GM10248 (cell line): ENCODE results near the gene ACLY.

Experiments used
- CTCF ChIA-PET: fragments of 300-600 bp; sonication (Branson Sonifier 250); formaldehyde crosslinking; extraction: SDS; loops from one replicate; lab custom pipeline; 2021; ENCODE audit warnings: antibody characterized with exemption; lab: Yijun Ruan, JAX
- POLR2A ChIA-PET: fragments of 350-650 bp; sonication (Branson Sonifier 250); formaldehyde crosslinking; extraction: SDS; loops from one replicate; lab custom pipeline; 2020; ENCODE audit warnings: antibody characterized with exemption; lab: Yijun Ruan, JAX
- DNase-seq: peaks from one replicate; pipeline ENCODE4 v3.0.0; 2012; ENCODE audit errors: extremely low spot score
- TF ChIP-seq, protein P1 (sequence below): IDR thresholded peaks from 2 replicates; pipeline ENCODE4 v1.5.1; 2012; ENCODE audit warnings: mild to moderate bottlenecking, low read depth; ENCODE audit errors: extremely low read depth, missing control alignments, control extremely low read depth

The ACLY gene

DNA sequence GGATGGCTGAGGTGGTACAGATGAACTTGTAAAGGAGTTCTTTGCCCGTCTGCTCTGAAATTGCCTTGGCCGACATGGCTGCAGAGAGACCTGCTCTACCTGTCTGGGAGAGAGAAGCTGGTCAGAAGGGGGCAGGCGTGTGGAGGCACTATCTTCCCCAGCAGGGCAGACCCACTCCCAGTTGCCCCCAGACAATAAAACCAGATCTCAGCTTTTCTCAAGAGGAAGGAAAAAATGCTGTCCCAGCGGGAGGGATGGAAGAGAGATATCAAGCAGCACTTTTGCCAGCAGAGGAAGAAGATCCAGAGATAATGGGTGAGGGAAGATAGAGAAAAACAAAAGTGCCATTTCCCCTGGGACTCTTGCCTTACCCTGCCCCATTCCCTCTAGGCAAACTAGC, 5.0 kb downstream of the ACLY start:
- TF ChIP-seq, protein P1, sequence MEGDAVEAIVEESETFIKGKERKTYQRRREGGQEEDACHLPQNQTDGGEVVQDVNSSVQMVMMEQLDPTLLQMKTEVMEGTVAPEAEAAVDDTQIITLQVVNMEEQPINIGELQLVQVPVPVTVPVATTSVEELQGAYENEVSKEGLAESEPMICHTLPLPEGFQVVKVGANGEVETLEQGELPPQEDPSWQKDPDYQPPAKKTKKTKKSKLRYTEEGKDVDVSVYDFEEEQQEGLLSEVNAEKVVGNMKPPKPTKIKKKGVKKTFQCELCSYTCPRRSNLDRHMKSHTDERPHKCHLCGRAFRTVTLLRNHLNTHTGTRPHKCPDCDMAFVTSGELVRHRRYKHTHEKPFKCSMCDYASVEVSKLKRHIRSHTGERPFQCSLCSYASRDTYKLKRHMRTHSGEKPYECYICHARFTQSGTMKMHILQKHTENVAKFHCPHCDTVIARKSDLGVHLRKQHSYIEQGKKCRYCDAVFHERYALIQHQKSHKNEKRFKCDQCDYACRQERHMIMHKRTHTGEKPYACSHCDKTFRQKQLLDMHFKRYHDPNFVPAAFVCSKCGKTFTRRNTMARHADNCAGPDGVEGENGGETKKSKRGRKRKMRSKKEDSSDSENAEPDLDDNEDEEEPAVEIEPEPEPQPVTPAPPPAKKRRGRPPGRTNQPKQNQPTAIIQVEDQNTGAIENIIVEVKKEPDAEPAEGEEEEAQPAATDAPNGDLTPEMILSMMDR = no peak
- CTCF ChIA-PET = no interaction called here
- DNase-seq = no peak
- POLR2A ChIA-PET = no interaction called here

DNA sequence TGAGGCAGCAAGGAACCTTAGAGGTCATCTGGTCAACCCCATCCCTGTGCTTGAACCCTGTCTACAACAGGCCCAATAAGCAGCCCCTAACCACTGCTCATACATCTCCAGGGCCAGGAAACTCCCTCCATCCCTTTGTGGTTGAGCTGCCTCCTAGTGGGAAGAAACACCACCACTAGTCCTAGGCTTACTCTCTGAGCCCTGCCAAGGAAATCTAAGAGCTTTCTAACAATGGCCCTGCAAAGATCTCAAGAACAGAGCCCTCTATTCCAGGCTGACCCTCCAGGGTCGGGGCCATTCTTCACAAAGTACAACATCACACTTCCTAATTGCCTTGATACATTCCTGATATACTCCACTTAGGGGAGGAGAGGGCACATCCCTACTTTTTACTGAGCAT, 5.8 kb downstream of the ACLY start:
- DNase-seq = no peak
- CTCF ChIA-PET = no interaction called here
- POLR2A ChIA-PET = no interaction called here
- TF ChIP-seq, protein P1 = no peak

DNA sequence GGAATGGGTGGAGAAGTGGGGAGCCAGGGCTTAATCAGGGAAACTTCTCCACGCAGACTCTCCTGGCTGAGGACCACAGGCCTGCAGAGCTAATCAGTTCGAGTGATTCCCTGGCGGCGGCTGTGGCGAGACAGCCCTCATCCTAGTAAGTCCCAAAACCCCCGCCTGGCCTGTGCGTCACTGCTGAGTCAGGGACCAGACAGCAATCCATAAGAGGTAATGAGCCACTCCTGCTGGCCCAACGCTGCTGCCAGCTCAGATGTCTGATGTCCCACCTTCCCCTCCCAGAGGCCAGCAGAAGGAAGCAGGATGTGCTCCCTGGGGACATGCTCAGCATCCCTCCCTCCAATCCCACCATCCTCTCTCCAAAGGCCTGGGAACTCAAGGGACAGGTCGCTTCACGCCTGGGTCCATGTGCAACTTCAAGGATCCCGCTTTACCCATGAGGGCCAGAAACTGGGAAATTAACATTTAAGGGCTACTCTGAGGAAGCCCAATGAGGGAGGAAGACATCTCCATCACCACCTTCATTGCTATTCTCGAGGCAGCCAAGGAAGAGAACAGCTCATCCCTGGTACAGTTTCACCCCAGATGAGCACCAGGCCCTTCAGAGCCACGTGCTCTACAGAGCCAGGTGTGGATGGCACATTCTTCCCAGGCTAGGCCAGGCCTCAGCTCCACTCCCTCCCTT, 7.9 kb downstream of the ACLY start:
- TF ChIP-seq, protein P1 = no peak
- ChIA-PET POLR2A (no interaction called here), CTCF (interaction anchor here (0.8 kb wide), 1 partner anchor 16 kb away, joined by 3 read pairs; no protein-coding TSS in a partner anchor)
- DNase-seq = no peak

DNA sequence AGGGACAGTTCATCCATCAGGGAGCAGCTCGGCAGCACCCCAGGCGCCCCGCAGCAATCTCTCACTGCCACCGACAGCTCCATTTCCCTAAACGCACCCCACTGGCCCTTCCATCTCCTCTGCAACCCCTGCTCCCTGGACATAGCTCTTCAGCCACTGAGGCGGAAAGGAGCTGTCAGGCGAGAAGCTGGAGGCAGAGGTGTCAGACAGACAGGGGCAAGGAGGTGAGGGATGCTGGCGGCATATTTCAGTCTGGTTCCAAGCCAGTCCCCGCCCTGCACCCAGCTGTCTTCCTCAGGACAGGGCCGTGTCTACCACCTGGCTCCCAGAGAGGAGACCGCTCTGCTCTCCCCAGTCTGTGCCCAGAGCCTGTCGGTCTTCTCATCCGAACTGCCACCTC, 9.7 kb downstream of the ACLY start:
- ChIA-PET POLR2A (no interaction called here), CTCF (interaction anchor here (1.2 to 1.9 kb wide), 2 partner anchors 9 kb away, joined by 4 to 5 read pairs; no protein-coding TSS in a partner anchor)
- no peak for DNase-seq
- TF ChIP-seq, protein P1 = no peak

DNA sequence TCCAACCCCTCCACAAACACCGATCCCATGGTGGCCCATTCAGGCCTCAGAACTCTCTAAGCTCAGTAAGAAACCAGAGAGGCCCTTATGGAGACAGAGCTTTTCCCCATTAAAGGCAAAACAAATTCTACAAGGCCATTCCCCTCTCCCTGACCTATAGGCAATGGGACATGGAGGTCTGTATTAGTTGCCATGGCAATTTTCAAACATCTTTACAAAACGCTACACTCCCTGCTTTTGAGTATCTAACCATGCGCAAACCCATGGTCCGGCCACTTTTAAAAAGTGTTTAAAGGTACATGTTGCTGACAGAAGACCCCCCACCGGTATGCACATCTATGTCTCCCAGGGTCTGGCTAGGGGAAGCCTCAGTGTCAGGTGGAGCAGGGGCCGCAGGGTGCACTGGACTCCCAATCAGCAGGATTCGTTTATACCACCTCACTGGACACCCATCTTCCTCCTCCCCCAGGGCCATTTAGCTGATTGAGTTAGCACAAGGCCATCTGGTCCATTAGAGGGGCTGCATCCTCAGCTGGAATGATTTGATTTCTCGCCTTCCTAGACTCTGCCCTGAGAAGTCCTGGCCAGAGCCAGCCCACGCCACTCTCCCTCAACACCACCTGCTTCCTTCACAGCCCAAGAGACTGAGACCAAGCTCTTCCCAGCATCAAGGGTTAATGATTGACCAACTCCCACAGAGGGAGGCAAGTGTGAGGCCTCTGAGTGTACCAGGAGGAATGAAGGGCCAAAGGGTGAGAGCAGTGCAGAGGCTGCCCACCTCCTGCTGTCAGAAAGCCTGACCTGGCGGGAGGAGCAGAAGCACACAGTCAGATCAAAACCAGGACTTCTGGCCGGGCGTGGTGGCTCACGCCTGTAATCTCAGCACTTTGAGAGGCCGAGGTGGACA, 10.9 kb downstream of the ACLY start:
- TF ChIP-seq, protein P1 = no peak
- CTCF ChIA-PET = interaction anchor here (0.8 to 1.9 kb wide), 4 partner anchors 9 to 53 kb away, joined by 3 to 5 read pairs (median 3); no protein-coding TSS in a partner anchor
- POLR2A ChIA-PET = no interaction called here
- DNase-seq = no peak

DNA sequence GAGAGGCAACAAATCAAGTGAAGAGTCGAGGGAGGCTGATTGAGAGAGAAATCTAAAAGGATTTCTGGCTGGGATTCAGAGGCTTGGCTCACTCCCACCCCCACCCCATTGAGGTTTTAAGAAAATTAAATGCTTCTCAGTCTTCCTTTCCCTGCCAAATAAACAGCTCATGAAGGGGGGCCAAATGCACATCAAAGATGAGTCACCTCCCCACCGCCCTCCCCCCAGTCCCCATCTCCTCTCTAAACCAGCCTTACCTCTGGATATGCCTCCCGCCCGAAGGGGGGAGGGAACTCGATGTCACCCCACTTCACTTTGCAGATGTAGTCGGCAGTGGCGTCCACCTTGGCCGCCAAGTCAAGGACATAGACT, 11.6 kb downstream of the ACLY start:
- TF ChIP-seq, protein P1 = no peak
- CTCF ChIA-PET = interaction anchor here (0.8 to 1.0 kb wide), 3 partner anchors 10 to 53 kb away, joined by 3 read pairs; no protein-coding TSS in a partner anchor
- POLR2A ChIA-PET = no interaction called here
- DNase-seq = no peak
